ENCODE results near the gene WNK2.
"Not testable (repeated sequence)": the region's sequence is repeated elsewhere in the genome, so short reads cannot be mapped to it uniquely, and the experiment has no call there.

WNK2 gene

GRCh38 chr9:93326056-93326455, 142.1 kb downstream of the WNK2 start:
- DNase-seq (ENCODE audit: low spot score), result no peak
- FAIRE-seq, result no peak

GRCh38 chr9:93326654-93327053, 142.7 kb downstream of the WNK2 start:
- DNase-seq (ENCODE audit: low spot score), result no peak
- FAIRE-seq, result no peak

GRCh38 chr9:93329629-93330280, 145.8 kb downstream of the WNK2 start:
- FAIRE-seq, result no peak
- no peak for DNase-seq (ENCODE audit: low spot score)

- no peak for DNase-seq (ENCODE audit: low spot score)
- FAIRE-seq, result no peak
Observed at GRCh38 chr9:93332317-93332716, 148.4 kb downstream of the WNK2 start.

- FAIRE-seq (no peak), DNase-seq (ENCODE audit: low spot score) (no peak)
Observed at GRCh38 chr9:93336720-93337119, 152.8 kb downstream of the WNK2 start.

GRCh38 chr9:93338196-93338595, 154.3 kb downstream of the WNK2 start:
- FAIRE-seq; DNase-seq (ENCODE audit: low spot score): not testable (repeated sequence)

GRCh38 chr9:93340091-93340490, 156.2 kb downstream of the WNK2 start:
- DNase-seq (ENCODE audit: low spot score), result no peak
- no peak for FAIRE-seq

GRCh38 chr9:93341820-93342219, 157.9 kb downstream of the WNK2 start:
- not testable (repeated sequence) for FAIRE-seq

GRCh38 chr9:93342428-93342827, 158.5 kb downstream of the WNK2 start:
- not testable (repeated sequence) for DNase-seq (ENCODE audit: low spot score); FAIRE-seq

More at GRCh38 chr9:93341820-93342219, 157.9 kb downstream of the WNK2 start:
- not testable (repeated sequence) for DNase-seq (ENCODE audit: low spot score)

GRCh38 chr9:93343663-93344062, 159.7 kb downstream of the WNK2 start:
- DNase-seq (ENCODE audit: low spot score) (no peak), FAIRE-seq (no peak)

- no peak for FAIRE-seq
- DNase-seq (ENCODE audit: low spot score), result no peak
Observed at GRCh38 chr9:93345643-93346230, 161.8 kb downstream of the WNK2 start.

- DNase-seq (ENCODE audit: low spot score), result no peak
- no peak for FAIRE-seq
Observed at GRCh38 chr9:93346231-93347112, 162.5 kb downstream of the WNK2 start.

GRCh38 chr9:93347371-93347975, 163.5 kb downstream of the WNK2 start:
- FAIRE-seq; DNase-seq (ENCODE audit: low spot score): not testable (repeated sequence)

- DNase-seq (ENCODE audit: low spot score); FAIRE-seq: not testable (repeated sequence)
Observed at GRCh38 chr9:93353413-93354310, 169.7 kb downstream of the WNK2 start.

- FAIRE-seq (no peak), DNase-seq (ENCODE audit: low spot score) (no peak)
Observed at GRCh38 chr9:93354451-93354850, 170.5 kb downstream of the WNK2 start.

- no peak for DNase-seq (ENCODE audit: low spot score)
- no peak for FAIRE-seq
Observed at GRCh38 chr9:93355827-93356226, 171.9 kb downstream of the WNK2 start.

GRCh38 chr9:93357649-93358048, 173.7 kb downstream of the WNK2 start:
- no peak for FAIRE-seq
- no peak for DNase-seq (ENCODE audit: low spot score)

GRCh38 chr9:93359907-93360306, 176.0 kb downstream of the WNK2 start:
- DNase-seq (ENCODE audit: low spot score); FAIRE-seq: not testable (repeated sequence)

GRCh38 chr9:93361995-93362394, 178.1 kb downstream of the WNK2 start:
- no peak for FAIRE-seq
- no peak for DNase-seq (ENCODE audit: low spot score)

GRCh38 chr9:93364734-93365426, 180.9 kb downstream of the WNK2 start:
- no peak for DNase-seq (ENCODE audit: low spot score)
- no peak for FAIRE-seq

Measured in urothelium cell line (cell line).